ENCODE results near the gene PURB. TPM values are rescaled to one million over a fixed set of nuclear protein-coding genes. Genes with fewer than 3 reads are reported as not detected.

Gene PURB
- total and polyA plus RNA-seq, 4 donors: 0.92 to 11.4 (median 5.8) TPM

DNA sequence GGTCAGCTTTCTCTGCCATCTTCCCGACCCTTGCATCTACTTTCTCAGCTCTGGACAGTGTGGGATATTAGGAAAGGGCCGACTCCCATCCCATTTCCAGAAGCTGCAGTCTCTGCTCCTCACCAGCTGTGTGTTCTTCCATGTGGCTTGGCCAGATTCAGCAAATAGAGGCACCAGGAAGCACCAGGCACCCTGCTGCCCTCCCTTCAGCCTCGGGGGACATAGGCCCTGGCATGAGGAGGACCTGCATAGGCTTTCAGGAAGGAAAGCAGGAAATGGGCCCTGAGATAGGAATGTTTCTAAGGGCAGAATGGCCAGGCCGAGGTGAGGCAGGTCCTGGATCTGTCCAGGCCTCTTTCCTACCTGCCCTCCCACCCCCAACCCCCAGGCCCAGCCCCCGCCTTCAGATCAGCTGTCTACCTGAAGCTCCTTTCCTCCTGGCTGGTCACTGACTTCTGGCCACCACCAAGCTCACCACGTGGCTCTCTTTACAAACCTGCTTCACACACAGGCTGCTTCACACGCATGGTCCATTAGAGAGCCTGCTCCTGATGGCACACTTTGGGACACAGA is 27.5 kb upstream of the PURB start:
- H3K27me3 ChIP-seq (ENCODE audit: control insufficient read depth in 4 of 4, insufficient read depth in 4 of 4, low read length in 3 of 4): no peaks in the 10 kb centered on the region
- no peak overlapping the region for H3K4me3 ChIP-seq (ENCODE audit: low read depth in 1 of 3, low read length in 3 of 3)
- H3K36me3 ChIP-seq (ENCODE audit: control insufficient read depth in 4 of 4, insufficient read depth in 3 of 4, low read depth in 1 of 4, low read length in 3 of 4): no peaks in the 10 kb centered on the region
- WGBS: 58% methylated on average over 7 of the region's 7 CpGs
- no peak overlapping the region for H3K27ac ChIP-seq (ENCODE audit: low read depth in 1 of 2, low read length in 2 of 2)
- TF ChIP-seq, protein P1, sequence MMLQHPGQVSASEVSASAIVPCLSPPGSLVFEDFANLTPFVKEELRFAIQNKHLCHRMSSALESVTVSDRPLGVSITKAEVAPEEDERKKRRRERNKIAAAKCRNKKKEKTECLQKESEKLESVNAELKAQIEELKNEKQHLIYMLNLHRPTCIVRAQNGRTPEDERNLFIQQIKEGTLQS (IDR thresholded peaks at IDR 0.05): no peak
- TF ChIP-seq RXRA (IDR thresholded peaks at IDR 0.05) (no peak), SP1 (IDR thresholded peaks at IDR 0.05) (no peak), EGR1 (IDR thresholded peaks at IDR 0.05; ENCODE audit: low read depth in 2 of 2) (no peak), FOXA2 (IDR thresholded peaks at IDR 0.05) (no peak), HNF4G (IDR thresholded peaks at IDR 0.05) (no peak), GABPA (IDR thresholded peaks at IDR 0.05 in 1 of 2, conservative IDR thresholded peaks at IDR 0.05 in 1 of 2) (no peak), RAD21 (IDR thresholded peaks at IDR 0.05) (no peak), YY1 (IDR thresholded peaks at IDR 0.05) (no peak), TAF1 (conservative IDR thresholded peaks at IDR 0.05) (no peak), HNF4A (conservative IDR thresholded peaks at IDR 0.05) (no peak), NR2F2 (IDR thresholded peaks at IDR 0.05) (no peak)
- TF ChIP-seq, protein P2, sequence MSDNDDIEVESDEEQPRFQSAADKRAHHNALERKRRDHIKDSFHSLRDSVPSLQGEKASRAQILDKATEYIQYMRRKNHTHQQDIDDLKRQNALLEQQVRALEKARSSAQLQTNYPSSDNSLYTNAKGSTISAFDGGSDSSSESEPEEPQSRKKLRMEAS (IDR thresholded peaks at IDR 0.05): no peak
- TF ChIP-seq, protein P3, sequence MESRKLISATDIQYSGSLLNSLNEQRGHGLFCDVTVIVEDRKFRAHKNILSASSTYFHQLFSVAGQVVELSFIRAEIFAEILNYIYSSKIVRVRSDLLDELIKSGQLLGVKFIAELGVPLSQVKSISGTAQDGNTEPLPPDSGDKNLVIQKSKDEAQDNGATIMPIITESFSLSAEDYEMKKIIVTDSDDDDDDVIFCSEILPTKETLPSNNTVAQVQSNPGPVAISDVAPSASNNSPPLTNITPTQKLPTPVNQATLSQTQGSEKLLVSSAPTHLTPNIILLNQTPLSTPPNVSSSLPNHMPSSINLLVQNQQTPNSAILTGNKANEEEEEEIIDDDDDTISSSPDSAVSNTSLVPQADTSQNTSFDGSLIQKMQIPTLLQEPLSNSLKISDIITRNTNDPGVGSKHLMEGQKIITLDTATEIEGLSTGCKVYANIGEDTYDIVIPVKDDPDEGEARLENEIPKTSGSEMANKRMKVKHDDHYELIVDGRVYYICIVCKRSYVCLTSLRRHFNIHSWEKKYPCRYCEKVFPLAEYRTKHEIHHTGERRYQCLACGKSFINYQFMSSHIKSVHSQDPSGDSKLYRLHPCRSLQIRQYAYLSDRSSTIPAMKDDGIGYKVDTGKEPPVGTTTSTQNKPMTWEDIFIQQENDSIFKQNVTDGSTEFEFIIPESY (IDR thresholded peaks at IDR 0.05): no peak
- H3K9me3 ChIP-seq (ENCODE audit: control insufficient read depth in 4 of 4, low read length in 3 of 4): no peaks in the 10 kb centered on the region
- H3K4me1 ChIP-seq (ENCODE audit: control insufficient read depth in 4 of 4, insufficient read depth in 4 of 4, low read length in 3 of 4): peaks cover 0 to 3% (median 2%) of the 10 kb centered on the region in 4 donors
- no peak for DNase-seq (ENCODE audit: low spot score)
- no peak overlapping the region for H3K9ac ChIP-seq (ENCODE audit: low read depth in 1 of 2, low read length in 2 of 2)

DNA sequence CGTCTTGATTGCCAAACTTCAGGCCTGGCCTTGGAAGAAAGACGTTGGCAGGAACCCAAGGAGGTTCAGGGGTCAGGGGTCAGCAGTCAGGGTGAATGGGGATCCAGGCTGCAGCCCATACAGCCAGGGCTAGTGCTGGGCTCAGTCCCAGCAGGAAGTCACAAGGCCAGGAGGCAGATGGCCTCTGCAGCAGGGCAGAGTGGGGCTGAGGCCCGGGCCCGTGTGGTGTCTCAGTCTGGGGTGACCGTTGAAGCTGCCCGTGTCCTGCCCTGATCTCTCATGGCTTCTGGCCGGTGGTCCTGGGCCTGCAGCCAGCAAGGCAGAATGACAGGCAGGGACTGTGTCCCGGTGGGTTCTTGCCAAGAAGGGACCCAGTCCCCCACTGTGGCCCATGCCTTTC is 26.6 kb upstream of the PURB start:
- Histone ChIP-seq H3K27me3 (ENCODE audit: control insufficient read depth in 4 of 4, insufficient read depth in 4 of 4, low read length in 3 of 4) (no peaks in the 10 kb centered on the region), H3K27ac (ENCODE audit: low read depth in 1 of 2, low read length in 2 of 2) (no peak overlapping the region), H3K4me1 (ENCODE audit: control insufficient read depth in 4 of 4, insufficient read depth in 4 of 4, low read length in 3 of 4) (peaks cover 0 to 3% (median 2%) of the 10 kb centered on the region in 4 donors), H3K9ac (ENCODE audit: low read depth in 1 of 2, low read length in 2 of 2) (no peak overlapping the region), H3K36me3 (ENCODE audit: control insufficient read depth in 4 of 4, insufficient read depth in 3 of 4, low read depth in 1 of 4, low read length in 3 of 4) (no peaks in the 10 kb centered on the region), H3K4me3 (ENCODE audit: low read depth in 1 of 3, low read length in 3 of 3) (no peak overlapping the region), H3K9me3 (ENCODE audit: control insufficient read depth in 4 of 4, low read length in 3 of 4) (no peaks in the 10 kb centered on the region)
- no peak for DNase-seq (ENCODE audit: low spot score)
- TF ChIP-seq RXRA (IDR thresholded peaks at IDR 0.05): peak; percentile 6 to 30
- TF ChIP-seq, protein P4, sequence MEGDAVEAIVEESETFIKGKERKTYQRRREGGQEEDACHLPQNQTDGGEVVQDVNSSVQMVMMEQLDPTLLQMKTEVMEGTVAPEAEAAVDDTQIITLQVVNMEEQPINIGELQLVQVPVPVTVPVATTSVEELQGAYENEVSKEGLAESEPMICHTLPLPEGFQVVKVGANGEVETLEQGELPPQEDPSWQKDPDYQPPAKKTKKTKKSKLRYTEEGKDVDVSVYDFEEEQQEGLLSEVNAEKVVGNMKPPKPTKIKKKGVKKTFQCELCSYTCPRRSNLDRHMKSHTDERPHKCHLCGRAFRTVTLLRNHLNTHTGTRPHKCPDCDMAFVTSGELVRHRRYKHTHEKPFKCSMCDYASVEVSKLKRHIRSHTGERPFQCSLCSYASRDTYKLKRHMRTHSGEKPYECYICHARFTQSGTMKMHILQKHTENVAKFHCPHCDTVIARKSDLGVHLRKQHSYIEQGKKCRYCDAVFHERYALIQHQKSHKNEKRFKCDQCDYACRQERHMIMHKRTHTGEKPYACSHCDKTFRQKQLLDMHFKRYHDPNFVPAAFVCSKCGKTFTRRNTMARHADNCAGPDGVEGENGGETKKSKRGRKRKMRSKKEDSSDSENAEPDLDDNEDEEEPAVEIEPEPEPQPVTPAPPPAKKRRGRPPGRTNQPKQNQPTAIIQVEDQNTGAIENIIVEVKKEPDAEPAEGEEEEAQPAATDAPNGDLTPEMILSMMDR (IDR thresholded peaks at IDR 0.05; ENCODE audit: low read depth, low read length, missing input control): no peak
- TF ChIP-seq, protein P2 (IDR thresholded peaks at IDR 0.05): no peak
- TF ChIP-seq SP1 (IDR thresholded peaks at IDR 0.05): no peak
- no peak for TF ChIP-seq FOXA1 (IDR thresholded peaks at IDR 0.05)
- TF ChIP-seq NR2F2 (IDR thresholded peaks at IDR 0.05): peak; percentile 96
- no peak for TF ChIP-seq FOXA2 (IDR thresholded peaks at IDR 0.05)
- no peak for TF ChIP-seq YY1 (IDR thresholded peaks at IDR 0.05)
- TF ChIP-seq HNF4G (IDR thresholded peaks at IDR 0.05): no peak
- TF ChIP-seq HNF4A (conservative IDR thresholded peaks at IDR 0.05): no peak
- no peak for TF ChIP-seq EGR1 (IDR thresholded peaks at IDR 0.05; ENCODE audit: low read depth in 2 of 2)
- TF ChIP-seq, protein P3 (IDR thresholded peaks at IDR 0.05): no peak
- 68% methylated on average over 8 of the region's 8 CpGs for WGBS

All from liver (tissue), 9 donors.